Islet of Langerhans (tissue), 1 donor: ENCODE data around the gene ZNF804A.

Experiments used
- FAIRE-seq: peaks from one replicate; lab custom pipeline; 2011; peaks lifted over from hg19 to GRCh38; lab: Jason Lieb, UNC

ZNF804A gene

DNA sequence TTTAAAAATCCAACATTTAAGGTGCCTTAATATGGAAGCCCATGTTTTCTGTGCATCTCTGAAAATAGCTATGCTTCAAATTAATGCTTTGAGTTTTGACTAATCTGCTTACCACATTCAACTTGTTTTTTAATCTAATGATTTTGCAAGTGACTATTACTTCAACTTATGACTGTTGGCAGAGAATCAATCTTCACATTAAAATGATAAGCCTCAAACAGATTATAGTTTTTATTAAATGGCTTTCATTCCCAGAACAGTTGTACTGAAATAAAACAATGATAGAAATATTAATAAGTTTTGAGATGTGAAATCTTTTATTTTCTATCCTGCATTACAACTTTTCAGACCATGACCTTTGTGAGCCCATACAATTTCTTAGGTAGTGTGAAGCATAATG is 347.5 kb downstream of the ZNF804A start:
- no peak for FAIRE-seq

DNA sequence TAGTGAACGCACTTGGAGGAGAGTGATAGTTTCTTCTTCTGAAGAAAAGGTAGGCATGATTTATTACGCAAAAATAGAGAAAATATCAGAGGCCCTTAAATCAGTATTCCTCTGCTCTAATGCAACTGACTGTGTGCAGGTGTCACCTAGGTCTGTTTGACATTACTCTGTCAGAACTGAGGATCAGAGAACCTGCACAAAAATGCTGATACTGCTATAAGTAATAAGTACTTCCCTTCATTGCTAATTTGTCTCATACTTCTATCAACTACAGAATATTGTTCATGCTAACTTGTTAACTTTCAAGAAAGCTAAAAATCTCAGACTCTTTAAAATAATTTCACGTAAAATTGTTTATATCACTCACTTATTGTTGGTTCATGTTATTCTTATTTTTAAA is 358.5 kb downstream of the ZNF804A start:
- FAIRE-seq: no peak

DNA sequence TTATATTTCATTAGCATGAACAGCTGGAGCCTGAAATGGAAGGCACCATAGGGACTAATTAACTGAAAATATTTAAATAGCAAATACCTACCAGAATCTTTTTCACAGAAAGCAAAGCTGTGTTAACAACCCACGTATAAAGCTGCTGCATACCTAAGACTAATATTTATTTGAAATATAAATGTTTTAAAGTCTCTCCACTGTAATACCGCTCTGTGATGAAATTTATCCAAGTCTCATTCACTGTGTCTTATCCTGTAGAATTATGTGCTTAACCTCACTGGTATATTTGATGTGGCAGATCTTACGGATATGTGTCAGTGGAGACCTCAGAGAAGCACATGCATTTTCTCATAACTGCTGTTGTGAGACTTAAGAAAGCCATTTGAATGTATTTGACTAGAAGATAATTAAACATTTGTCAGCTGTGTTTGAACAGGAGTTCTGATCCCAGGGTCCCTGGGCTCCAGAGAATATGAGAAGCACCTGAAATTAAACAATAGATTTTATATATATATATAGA is 373.3 kb downstream of the ZNF804A start:
- no peak for FAIRE-seq
